ENCODE data around the gene CNOT8. TPM values are rescaled to one million over a fixed set of nuclear protein-coding genes. Genes with fewer than 3 reads are reported as not detected.

The CNOT8 gene
- polyA plus RNA-seq, 1 of the 3 experiments (the other 2 are of a cell fraction): 45.3 TPM

DNA sequence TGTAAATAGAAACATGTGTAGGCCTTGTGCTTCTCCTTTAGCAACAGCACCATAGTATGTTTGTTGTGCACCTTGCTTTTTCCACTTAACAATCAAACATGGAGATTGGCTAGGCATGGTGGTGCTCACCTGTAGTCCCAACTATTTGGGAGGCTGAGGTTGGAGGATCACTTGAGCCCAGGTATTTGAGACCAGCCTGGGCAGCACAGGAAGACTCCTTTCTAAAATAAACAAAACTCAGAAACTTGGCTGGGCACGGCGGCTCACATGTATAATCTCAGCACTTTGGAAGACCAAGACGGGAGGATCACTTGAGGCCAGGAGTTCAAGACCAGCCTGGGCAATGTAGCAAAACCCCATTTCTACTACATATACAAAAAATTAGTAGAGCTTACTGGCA lies 7.1 kb upstream of the CNOT8 start (continued):
- TF ChIP-seq ZBTB33 (IDR thresholded peaks at IDR 0.05; ENCODE audit: borderline replicate concordance, low read depth) (no peak), GABPA (IDR thresholded peaks at IDR 0.05; ENCODE audit: low read depth) (no peak)

DNA sequence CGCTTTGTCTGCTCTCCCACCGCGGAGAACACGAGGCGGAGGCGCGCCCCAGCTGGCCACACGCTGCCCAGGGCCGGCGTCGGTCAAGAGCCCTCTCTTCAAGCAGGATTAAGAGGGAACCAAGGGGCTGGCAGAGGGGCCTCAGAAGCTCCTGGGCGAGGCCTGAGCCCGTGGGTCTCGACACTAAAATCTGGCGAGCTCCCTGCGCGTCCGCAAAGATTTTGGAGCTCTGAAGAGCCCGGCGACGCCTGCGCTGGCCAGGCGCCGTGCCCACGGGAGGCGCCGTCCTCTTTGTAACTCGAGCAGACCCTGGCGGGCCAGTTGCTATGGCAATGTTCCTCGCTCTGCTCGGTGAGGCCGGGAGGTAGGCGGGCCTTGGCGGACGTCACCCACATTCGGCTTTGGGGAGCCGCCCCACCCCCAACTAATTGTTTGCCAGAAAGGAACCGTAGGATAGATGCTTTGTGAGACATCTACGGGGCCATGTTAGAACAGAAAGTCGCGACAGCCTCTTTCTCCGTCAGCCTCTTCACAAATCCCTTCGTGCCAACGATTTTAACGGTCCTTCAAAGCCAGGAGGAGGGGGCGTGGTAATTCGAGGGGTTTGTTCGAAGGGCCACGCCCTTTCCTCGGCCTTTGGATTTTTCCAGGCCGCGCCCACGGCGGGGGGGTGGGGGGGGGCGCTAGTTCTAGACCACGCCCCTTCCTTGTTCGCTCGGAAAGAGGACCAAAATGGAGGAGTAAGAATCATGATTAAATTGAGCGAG lies 714 bp upstream of the CNOT8 start:
- no peaks in the 10 kb centered on the region for H3K27me3 ChIP-seq (ENCODE audit: insufficient read depth)
- peak; percentile 91 for DNase-seq
- peaks cover 29% of the 10 kb centered on the region for H4K20me1 ChIP-seq (ENCODE audit: insufficient read depth)
- peak overlapping the region; percentile 98 for H3K9ac ChIP-seq
- H3K9me2 ChIP-seq: no peaks in the 10 kb centered on the region
- H3K4me3 ChIP-seq (ENCODE audit: low read depth in 2 of 2, low read length in 1 of 2): peak overlapping the region; percentile 62 to 86
- peak overlapping the region; percentile 99 to 100 for H3K27ac ChIP-seq (ENCODE audit: low read depth in 2 of 2, low read length in 1 of 2)
- H3K79me2 ChIP-seq (ENCODE audit: insufficient read depth): peaks cover 43% of the 10 kb centered on the region
- H3K4me1 ChIP-seq (ENCODE audit: control insufficient read depth in 1 of 2, insufficient read depth in 2 of 2, low read depth in 1 of 2, low read length in 1 of 2): peaks cover 14 to 17% of the 10 kb centered on the region in 2 experiments
- H3K4me2 ChIP-seq: peak overlapping the region; percentile 99
- 0% methylated on average over 27 of the region's 59 CpGs for WGBS (ENCODE audit: low lambda C conversion rate)
- H3K36me3 ChIP-seq (replicated peaks in 1 of 2; ENCODE audit: control insufficient read depth in 1 of 2, insufficient read depth in 2 of 2, low read length in 1 of 2): peaks cover 0 to 2% of the 10 kb centered on the region in 2 experiments
- peaks cover 16% of the 10 kb centered on the region for H3F3A ChIP-seq (replicated peaks; ENCODE audit: insufficient read depth)
- POLR2A ChIA-PET: interaction anchor here (0.6 to 2.5 kb wide), 11 partner anchors 12 to 179 kb away, joined by 3 to 16 read pairs (median 3); no protein-coding TSS in a partner anchor
- H2AFZ ChIP-seq (ENCODE audit: low read depth): peak overlapping the region; percentile 78
- CTCF ChIA-PET: interaction anchor here (0.6 to 1.6 kb wide), 12 partner anchors 22 to 433 kb away, joined by 3 to 6 read pairs (median 3); no protein-coding TSS in a partner anchor
- no peaks in the 10 kb centered on the region for H3K9me3 ChIP-seq
- TF ChIP-seq MAX (IDR thresholded peaks at IDR 0.05; ENCODE audit: low read depth): peak; percentile 96
- TF ChIP-seq CHD2 (IDR thresholded peaks at IDR 0.05; ENCODE audit: low read length, partially characterized antibody): peak; percentile 20
- peak in 1 of 2 experiments; percentile 27; a peak in 1 of 4 replicates for TF ChIP-seq EP300 (IDR thresholded peaks at IDR 0.05; ENCODE audit: borderline replicate concordance in 1 of 2, low read depth in 1 of 2, low read length in 1 of 2)
- TF ChIP-seq NFIC (IDR thresholded peaks at IDR 0.05; ENCODE audit: borderline replicate concordance): no peak
- TF ChIP-seq, protein P1, sequence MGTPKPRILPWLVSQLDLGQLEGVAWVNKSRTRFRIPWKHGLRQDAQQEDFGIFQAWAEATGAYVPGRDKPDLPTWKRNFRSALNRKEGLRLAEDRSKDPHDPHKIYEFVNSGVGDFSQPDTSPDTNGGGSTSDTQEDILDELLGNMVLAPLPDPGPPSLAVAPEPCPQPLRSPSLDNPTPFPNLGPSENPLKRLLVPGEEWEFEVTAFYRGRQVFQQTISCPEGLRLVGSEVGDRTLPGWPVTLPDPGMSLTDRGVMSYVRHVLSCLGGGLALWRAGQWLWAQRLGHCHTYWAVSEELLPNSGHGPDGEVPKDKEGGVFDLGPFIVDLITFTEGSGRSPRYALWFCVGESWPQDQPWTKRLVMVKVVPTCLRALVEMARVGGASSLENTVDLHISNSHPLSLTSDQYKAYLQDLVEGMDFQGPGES (IDR thresholded peaks at IDR 0.05; ENCODE audit: low read depth, low read length): no peak
- no peak for TF ChIP-seq REST (IDR thresholded peaks at IDR 0.05; ENCODE audit: low read depth, low read length)
- peak; percentile 72 for TF ChIP-seq TAF1 (IDR thresholded peaks at IDR 0.05; ENCODE audit: borderline replicate concordance, low read depth, low read length)
- TF ChIP-seq ZBTB33 (IDR thresholded peaks at IDR 0.05; ENCODE audit: borderline replicate concordance, low read depth): no peak
- TF ChIP-seq, protein P2, sequence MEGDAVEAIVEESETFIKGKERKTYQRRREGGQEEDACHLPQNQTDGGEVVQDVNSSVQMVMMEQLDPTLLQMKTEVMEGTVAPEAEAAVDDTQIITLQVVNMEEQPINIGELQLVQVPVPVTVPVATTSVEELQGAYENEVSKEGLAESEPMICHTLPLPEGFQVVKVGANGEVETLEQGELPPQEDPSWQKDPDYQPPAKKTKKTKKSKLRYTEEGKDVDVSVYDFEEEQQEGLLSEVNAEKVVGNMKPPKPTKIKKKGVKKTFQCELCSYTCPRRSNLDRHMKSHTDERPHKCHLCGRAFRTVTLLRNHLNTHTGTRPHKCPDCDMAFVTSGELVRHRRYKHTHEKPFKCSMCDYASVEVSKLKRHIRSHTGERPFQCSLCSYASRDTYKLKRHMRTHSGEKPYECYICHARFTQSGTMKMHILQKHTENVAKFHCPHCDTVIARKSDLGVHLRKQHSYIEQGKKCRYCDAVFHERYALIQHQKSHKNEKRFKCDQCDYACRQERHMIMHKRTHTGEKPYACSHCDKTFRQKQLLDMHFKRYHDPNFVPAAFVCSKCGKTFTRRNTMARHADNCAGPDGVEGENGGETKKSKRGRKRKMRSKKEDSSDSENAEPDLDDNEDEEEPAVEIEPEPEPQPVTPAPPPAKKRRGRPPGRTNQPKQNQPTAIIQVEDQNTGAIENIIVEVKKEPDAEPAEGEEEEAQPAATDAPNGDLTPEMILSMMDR (IDR thresholded peaks at IDR 0.05): peak; percentile 22; the same call in 1 of the 2 replicates
- no peak for TF ChIP-seq RFX5 (IDR thresholded peaks at IDR 0.05; ENCODE audit: low read length)
- 0 out of 2 replicates have a peak, but pooled peaks have one; percentile 23 for TF ChIP-seq FOXM1 (IDR thresholded peaks at IDR 0.05; ENCODE audit: low read depth)
- no peak for TF ChIP-seq GATA2 (CRISPR knock-in tag; IDR thresholded peaks at IDR 0.05)
- TF ChIP-seq RXRA (IDR thresholded peaks at IDR 0.05; ENCODE audit: borderline replicate concordance, low read depth): 0 out of 2 replicates have a peak, but pooled peaks have one; percentile 26
- TF ChIP-seq PBX3 (IDR thresholded peaks at IDR 0.05): no peak; the same call in 1 of the 2 replicates
